Stimulated activated CD4-positive, alpha-beta T cell treated with anti-CD3 and anti-CD28 coated beads, Interleukin-4, amount 100 ng/mL, for 1 hour (primary cell): ENCODE measurements around the gene SLC7A9.
"Not testable (repeated sequence)": the region's sequence is repeated elsewhere in the genome, so short reads cannot be mapped to it uniquely, and the experiment has no call there.

ENCODE experiments used
- DNase-seq: peaks from one replicate; pipeline ENCODE4 v3.0.0-alpha.2; 2020

SLC7A9 gene

DNA sequence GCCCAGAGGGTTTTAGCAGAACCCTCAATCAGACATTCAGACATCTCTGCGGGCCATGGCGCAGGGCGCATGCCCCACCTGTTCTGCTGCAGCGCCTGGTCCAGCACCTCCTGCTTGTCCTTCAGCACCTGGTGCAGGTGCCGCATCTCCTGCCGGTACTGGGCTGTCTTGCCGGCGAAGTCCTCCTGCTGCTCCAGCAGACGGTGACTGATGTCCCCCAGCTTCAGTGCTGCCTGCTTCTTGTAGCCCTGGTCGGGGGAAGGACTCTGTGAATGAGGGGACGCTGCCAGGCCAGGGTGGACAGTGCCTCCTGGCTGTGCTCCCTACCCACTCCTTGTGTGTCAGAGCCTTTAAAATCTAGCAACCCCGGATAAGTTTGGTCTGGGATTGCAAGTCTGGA, 12.2 kb upstream of the SLC7A9 start:
- no peak for DNase-seq

DNA sequence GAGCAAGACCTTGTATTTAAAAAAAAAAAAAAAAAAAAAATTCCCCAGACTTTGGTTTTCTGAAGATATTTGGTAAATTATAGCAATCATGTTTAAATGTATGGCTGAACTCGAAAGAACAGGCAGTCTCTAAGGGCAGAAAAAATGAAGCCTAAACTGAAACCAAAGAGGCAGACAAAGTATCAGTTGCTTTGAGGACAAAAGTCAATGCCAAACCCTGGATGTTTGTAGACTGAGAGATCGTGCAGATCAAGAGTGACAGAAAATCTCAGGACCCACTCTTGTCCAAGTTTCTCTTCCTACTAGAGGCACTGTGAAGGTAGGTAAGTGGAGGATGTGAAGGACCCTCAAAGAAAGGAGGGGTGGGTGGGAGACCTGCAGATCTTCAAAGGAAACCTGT, 11.1 kb upstream of the SLC7A9 start:
- no peak for DNase-seq

DNA sequence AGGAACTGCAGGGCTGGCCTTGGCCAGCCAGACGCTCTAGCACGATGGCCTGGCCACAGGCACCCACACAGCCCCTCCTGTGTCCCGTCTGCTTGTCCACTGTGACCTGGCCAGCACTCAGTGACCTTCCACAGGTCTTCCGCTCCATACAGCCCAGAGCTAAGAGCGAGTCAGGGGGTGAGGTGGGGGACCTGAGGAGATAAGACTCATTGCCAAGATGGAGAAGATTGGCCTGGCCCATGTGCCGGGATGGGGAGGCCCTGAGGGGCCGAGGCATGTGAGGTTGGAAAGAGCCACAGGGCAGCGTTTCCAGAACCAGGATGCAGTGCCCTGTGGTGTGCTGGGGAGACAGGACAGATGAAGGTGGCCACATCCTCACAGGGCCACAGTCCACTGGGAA, 10.2 kb upstream of the SLC7A9 start:
- DNase-seq = no peak

DNA sequence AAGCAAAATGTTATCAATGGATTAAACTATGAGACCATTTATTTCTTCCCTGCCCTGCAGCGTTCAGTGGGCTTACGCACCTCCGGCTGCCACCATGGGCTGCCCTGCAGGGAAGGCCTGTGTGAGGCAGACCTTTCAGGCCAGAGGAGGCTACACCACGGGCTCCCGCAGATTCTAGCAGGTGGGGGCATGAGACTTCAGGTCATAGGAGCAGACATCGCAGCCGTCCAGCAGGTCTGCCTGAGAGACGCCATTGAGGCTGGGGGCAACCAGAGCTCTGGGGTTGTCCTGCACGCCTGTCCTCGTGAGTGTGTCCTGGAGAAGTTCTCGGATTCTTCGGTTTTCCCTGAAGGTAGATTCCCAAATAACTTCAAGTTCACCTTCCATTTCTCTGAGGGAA, 9.4 kb upstream of the SLC7A9 start:
- no peak for DNase-seq

DNA sequence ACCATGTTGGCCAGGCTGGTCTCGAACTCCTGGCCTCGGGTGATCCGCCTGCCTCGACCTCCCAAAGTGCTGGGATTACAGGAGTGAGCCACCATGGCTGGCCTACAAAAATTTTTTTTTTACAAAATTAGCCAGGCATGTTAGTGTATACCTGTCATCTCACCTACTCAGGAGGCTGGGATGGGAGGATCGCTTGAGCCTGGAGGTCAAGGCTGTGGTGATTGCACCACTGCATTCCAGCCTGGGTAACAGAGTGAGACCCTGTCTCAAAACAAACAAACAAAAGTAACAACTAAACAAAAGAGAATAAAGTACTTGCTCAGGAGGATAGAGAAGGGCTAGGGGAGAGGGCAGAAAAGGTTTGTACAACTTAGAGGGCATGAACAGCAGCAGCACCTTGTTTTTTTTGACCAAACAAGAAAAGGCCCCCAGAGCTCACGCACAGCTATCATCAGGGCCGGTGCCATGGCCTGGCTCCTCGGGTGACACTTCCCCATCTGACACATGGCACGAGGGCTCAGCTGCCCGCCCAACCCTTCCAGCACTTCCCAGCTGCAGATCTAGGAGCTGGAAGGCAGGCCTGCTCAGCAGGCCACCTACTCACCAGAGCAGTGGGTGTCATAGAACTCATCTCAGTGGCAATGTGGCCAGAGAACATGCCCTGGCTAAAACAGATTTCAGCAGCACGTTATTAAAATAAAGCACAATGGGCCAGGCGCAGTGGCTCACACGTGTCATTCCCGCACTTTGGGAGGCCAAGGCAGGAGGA, 8.6 kb upstream of the SLC7A9 start:
- DNase-seq = no peak

DNA sequence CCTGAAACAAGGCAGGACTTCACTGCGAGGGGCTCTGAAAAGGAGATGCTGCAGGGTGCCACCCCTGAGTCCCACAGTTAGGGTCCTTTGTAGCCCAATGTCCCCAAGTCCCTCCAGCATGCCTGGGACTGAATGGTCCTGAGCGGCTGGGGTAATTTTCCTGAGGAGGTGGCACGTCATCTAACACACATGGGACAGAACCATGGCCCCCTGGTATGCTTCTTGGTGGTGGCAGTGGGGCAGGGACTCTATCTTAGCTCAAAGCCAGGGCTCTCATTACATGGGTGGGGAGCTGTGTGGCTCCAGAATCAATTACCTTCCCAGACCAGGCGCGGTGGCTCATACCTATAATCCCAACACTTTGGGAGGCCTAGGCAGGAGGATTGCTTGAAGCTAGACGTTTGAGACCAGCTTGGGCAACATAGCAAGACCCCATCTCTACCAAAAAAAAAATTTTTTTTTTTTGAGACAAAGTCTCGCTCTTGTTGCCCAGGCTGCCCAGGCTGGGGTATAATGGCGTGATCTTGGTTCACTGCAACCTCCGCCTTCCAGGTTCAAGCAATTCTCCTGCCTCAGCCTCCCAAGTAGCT, 7.9 kb upstream of the SLC7A9 start:
- no peak for DNase-seq

DNA sequence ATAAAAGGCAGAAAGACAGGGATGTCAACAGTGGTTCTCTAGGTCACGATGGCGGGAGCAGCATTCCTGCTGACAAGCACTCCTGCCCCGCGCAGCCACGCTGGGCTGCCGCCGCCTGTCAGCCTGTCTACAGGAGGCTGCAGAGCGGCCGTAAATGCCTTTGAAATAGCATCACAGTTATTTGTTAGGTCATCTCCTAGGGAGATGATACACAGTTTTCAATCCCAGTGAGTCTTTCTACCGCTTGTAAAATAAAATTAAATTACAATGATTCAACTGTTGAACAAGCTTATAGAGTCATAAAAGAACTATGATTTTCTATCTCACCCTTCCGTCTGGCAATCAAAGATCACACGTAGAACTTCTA, 7.3 kb upstream of the SLC7A9 start:
- DNase-seq = no peak

DNA sequence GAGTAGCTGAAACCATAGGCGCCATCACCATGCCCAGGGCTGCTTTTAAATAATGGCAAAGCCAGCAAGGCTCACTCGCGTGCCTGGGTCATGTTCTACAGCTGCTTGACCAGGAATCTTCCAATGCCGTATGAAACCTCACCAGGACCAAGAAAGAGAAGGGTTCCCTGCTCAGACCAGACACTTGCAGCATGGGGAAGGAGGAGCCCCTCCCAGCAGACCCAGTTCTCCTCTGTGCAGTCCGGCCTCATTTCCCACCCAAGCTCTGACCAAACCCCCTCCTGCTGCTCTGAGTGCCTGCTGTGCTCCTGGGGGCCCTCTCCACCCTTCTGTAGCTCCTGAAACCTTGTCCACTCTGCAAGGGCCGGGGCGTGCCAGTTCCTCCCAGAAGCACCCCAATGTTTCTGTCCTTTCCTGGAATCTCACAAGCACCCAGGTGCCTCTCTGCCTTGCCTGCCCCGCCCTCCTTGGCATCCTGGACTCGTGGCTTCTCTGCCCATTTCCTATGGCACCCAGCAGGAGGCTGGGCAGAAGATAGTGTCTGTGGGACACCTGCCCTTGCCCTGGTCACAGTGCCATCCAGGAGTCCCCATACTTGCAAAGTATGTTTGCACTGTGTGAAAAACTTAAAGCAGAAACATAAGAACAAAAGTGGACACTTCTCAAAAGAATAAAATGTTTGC, 6.8 kb upstream of the SLC7A9 start:
- DNase-seq = no peak

DNA sequence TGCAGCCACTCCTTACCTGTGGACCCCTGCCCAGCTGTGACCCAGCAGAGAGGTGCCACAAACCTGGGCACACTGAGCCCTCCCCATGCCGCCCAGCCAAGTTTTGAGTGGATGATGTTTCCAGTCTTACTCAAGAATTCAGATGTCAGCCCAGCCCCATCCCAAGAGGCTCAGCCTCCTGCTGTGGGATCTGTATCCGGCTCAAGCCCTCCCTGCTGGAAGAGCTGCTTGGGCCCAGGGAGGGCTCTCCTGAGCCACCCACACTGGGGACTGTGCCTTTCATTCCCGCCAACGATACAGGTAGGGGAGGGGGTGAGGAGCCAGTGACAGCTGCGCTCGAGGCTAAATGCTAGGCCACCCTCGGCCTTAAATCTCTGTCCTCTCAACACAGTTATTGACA, 5.9 kb upstream of the SLC7A9 start:
- DNase-seq = no peak

DNA sequence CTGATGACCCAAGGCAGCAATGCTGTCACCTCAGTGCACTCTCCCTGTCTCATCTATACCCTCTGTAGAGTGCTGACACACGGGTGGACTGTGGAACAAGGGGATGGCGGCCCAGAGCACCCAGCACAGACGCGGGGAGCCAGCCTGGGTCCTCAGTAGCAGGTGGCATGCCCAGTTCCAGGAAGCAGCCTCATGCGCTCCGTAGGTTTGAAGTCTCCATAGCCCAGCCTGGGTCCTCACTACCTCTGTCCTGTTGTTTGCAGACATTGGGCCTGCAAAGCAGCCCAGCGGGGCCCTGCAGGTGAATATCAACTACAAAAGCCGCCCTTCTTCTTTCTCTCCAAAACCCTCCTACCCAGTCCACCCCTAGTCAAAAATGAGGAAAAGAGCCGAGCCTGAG, 5.0 kb upstream of the SLC7A9 start:
- no peak for DNase-seq

DNA sequence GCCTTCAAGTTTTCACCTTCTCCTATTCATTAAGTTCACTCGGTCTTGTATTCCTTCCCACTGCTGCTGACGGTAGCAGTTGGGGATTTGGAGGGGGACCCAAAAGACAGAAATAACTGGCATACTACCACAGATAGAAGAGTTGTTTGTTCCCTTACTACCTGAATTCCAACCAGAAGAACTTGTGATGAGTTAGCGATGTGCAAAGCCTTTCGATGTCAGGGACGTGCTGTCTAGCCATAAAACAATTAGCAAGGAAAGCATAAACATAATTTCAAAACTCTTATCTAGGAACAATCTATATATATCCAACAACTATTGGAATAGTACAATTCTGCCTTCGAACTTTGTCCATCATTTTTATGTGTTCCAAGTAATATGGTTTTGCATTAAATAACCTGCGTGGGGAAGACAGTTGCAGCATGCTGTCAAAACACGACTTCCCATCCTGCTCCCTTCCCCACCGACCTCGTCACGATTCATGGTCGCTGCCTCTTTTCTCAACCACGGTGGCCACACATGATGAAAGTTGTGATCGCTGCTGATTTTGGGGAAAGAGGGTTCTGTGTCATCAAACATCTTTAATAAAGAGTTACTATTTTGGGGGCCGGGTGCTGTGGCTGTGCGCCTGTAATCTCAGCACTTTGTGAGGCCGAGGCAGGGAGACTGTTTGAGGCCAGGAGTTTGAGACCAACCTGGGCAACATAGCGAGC, 3.8 kb upstream of the SLC7A9 start:
- no peak for DNase-seq

DNA sequence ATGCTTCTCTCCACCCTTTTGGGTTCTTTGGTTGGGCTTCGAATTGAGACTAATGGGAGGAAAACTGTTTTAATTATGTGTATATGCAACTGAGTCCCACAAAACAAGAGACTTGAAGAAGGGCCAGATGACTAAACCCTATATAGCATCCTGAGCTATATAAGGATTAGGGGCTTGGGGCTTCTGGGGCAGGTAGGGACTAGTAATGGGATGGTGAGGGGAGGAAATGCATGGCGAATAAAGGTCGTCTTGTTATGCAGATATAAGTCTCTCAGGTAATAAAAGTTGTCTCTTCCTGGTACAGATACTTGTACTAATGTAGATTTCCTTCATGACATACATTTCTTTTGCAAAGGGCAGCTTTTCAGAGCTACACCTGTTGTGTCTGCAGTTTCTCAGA, 2.8 kb upstream of the SLC7A9 start:
- no peak for DNase-seq

DNA sequence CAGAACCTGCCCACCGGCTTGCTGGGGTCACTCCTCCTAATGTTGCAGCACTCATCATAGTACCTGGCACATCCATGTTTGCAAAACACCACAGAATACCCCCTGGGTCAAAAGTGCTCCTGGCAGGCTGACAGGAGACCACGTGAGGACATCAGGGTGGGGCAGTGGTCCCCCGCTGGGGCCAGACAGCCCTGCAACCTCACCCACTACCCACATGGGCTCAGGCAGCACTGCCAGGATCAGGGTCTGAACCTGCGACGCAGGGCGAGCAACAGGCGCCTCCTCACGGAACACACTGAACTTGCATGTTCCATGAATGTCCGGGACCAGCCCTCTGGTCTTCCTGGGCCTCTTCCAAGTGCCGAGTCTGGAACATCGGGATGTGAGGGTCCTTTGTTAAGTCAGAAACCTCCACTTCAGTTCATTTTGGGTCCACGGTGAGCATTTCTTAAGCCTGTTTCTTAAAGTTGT, 1.4 kb upstream of the SLC7A9 start:
- DNase-seq = no peak

- DNase-seq = no peak
These were observed 503 bp upstream of the SLC7A9 start for GRCh38 chr19:32869966-32870573.

DNA sequence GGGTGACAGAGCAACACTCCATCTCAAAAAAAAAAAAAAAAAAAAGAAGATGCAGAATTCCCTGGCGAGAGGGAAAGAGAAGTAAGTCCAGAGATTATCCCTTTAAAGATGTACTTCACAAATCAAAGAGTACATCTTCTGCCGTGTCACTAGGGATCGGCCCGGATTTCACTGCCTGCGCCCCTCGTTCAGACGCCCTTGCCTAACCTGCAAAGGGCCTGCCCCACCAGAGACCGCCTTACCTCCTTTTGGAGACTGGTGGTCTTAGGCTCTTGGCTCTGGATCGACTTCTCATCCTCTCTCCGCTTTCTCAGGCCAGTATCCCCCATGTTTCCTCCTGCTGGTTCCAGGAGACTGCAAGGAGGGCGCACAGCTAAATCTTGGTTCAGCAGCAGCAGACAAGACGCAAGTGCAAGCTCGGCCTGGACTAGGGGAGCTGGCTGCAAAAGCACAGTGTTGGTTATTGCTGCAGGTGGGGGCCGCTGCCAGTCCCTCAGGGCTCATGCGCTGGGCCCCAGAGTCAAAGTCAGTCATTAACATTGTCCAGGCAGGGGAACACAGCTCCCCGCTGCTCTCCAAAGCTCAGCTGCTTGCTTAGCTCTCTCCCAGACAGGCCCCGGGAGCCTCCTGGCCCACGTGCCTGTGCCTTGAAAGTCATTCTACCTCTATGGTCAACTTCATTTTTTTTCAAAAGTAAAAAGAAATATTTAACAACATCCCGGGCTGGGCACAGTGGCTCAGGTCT, 1.2 kb downstream of the SLC7A9 start:
- no peak for DNase-seq

DNA sequence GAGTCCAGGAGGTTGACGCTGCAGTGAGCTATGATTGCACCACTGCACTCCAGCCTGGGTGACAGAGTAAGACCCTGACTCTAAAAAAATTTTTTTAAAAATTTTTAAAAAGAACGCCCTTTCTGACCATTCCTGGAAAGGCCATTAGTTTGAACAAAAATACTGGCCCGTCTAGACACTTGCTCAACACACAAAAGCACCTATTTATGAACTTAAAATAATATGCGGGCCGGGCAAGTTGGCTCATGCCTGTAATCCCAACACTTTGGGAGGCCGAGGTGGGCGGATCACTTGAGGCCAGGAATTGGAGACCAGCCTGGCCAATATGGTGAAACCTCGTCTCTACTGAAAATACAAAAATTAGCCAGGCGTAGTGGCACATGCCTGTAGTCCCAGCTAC, 2.1 kb downstream of the SLC7A9 start:
- not testable (repeated sequence) for DNase-seq

- no peak for DNase-seq
These were observed 2.9 kb downstream of the SLC7A9 start for GRCh38 chr19:32866564-32867265.

DNA sequence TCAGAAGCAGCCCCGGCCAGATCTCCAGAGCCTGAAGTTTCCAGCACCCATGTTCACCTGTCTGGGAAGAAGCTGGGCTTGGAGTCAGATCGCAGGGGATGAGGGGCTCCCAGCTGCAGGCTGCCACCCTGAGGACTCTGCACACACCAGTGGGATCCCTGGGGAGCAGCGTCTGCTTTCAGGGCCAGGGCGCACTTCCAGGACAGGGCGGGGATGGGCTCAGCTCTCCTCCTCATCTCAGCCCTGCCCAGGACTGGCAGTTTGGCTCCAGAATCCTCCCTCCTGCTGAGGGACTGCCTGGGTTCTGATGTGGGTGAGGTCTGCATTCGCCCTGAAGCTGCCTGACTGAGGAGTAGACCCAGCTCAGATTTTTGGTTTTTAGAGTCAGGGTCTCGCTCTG, 3.5 kb downstream of the SLC7A9 start:
- DNase-seq = no peak

GRCh38 chr19:32865326-32865725, 4.2 kb downstream of the SLC7A9 start:
- no peak for DNase-seq

DNA sequence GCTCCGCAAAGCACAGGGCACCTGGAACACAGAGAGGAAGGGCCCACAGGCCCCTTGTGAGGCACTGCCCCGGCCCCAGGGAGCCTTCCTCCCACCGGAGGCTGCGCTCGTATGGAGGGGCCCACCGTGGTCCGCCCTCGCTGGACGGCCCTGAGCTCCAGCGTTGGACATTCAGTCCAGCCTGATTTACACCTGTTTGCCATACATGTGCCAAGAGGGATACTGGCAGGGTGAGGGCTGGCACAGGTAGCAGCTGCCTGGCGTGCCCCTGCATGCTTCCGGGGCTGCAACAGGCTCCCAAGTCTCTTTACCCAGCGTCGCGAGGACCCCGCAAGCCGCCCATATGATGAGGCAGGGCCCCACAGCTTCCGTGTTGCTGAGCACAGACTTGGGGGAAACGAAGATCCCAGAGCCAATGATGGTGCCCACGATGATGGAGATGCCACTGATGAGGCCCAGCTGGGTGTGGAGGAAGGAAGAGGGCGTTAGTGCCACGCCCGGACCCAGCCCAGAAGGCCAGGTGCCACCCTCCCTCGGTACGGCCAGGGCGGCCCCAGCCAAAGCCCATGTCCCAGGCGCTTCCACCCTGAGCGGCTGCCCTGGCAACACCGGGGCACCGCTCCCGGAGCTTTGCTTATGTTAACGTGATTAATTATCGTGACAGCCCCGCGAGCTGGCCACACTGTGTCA, 5.1 kb downstream of the SLC7A9 start:
- no peak for DNase-seq

DNA sequence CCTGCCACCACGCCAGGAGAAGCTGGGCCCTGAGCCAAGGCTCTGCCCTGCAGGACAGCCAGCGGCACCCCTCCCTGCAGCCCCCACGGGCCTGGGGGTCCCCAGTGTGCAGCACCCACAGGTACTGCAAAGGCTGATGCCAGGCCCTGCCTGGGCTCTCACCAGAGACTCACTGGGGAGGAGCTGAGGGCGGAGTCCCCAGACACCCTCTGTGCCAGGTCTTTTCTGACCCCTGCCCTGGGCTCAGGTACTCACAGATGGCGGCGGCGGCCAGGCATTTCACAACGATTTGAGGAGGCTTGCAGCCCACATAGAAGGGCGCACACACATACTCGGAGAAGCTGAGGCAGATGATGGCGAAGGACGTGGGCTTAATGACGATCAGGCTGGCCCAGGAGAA, 5.7 kb downstream of the SLC7A9 start:
- no peak for DNase-seq
